Thoracic aorta (tissue), 2 donors: ENCODE measurements around the gene FHIT. TPM values are rescaled to one million over a fixed set of nuclear protein-coding genes. Genes with fewer than 3 reads are reported as not detected.

Source experiments
- ATAC-seq: fragments of 150-250 bp; one replicate; pipeline ENCODE4 v1.8.0; 2017; ENCODE audit warnings: low read depth; ENCODE audit not compliant: insufficient number of reproducible peaks, low FRiP score
- DNase-seq: peaks from one replicate; pipeline ENCODE4 v3.0.0-alpha.2; 2020; ENCODE audit warnings: low spot score
- H3K27ac ChIP-seq, 2 donors: fragments of 200-600 bp; sonication (generic); 1 replicate in 1 of 2; 2 replicates in 1 of 2; pipeline ENCODE4 v1.5.1; 2016; ENCODE audit warnings: mild to moderate bottlenecking in 2 of 2, moderate library complexity in 2 of 2
- H3K27me3 ChIP-seq: fragments of 200-600 bp; sonication (generic); replicated peaks from 2 replicates; pipeline ENCODE4 v1.6.0; 2016; ENCODE audit warnings: mild to moderate bottlenecking; ENCODE audit not compliant: insufficient read depth
- H3K36me3 ChIP-seq: fragments of 200-600 bp; sonication (generic); one replicate; pipeline ENCODE4 v1.5.1; 2016
- H3K4me1 ChIP-seq, 2 donors: fragments of 200-600 bp; sonication (generic); 1 replicate in 1 of 2; 2 replicates in 1 of 2; pipeline versions ENCODE4 v1.5.1 to v1.6.0; 2016; ENCODE audit warnings: low read depth in 2 of 2, mild to moderate bottlenecking in 1 of 2; ENCODE audit not compliant: control insufficient read depth in 1 of 2
- H3K4me3 ChIP-seq: fragments of 200-600 bp; sonication (generic); 2 replicates; pipeline ENCODE4 v1.5.1; 2016; ENCODE audit warnings: mild to moderate bottlenecking
- H3K9me3 ChIP-seq: fragments of 200-600 bp; sonication (generic); 2 replicates; pipeline ENCODE4 v1.5.1; 2016
- CTCF ChIP-seq: fragments of 200-600 bp; sonication (generic); IDR thresholded peaks from one replicate; pipeline ENCODE4 v1.5.1; 2019; ENCODE audit warnings: antibody characterized with exemption
- total RNA-seq, 2 donors: library from RNA; depleted of rRNA; stranded (reverse); fragments of >200 nt; gene quantifications; one replicate each; pipeline versions ENCODE4 v1.1.0 to v1.2.3, GENCODE V29; 2016

FHIT gene
- total RNA-seq, 2 donors from 2014 or later: 2.0 to 2.3 TPM

DNA sequence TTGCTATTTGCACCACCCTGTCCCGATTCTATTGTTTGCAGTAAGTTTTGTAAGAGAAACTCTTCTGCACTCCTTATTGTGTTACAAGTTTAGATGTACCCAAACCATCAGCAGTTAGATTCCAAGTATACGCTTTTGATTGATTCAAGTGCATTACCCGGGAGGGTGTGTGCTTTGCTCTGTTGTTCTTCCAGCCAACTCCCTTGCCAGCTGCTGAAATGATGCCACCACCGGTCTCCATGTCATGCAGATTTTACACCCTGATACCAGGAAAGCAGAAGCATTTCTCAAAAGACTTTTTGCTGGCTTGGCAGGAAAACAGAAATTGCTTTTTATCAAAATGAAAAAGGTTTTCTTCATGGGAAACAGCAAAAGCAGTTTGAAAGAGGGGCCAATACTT lies 1194.8 kb downstream of the FHIT start:
- no peaks in the 10 kb centered on the region for H3K9me3 ChIP-seq
- no peak for ATAC-seq
- no peak for TF ChIP-seq CTCF

DNA sequence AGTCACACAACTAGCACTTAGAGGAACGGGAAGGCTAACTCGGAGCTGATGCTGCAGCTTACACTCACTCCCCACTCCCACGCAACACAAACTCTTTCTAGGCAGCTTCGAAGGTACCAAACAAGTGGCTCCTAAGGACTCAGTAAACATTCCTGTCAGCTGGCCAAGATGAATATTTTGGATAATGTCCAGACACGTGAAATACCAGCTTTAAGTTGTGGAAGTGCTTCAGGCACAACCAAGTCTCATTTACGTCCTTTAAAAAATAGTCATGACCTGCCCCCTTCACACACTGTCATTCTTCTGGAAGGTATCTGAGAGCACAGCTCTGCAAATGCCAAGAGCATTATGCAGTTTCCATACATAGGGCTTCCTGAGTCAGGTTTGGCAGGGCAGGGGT lies 1195.5 kb downstream of the FHIT start:
- H3K27me3 ChIP-seq: no peaks in the 10 kb centered on the region
- ATAC-seq (no peak), DNase-seq (no peak)
- no peak for TF ChIP-seq CTCF
- no peaks in the 10 kb centered on the region for H3K9me3 ChIP-seq
- no peak overlapping the region for H3K27ac ChIP-seq
- no peaks in the 10 kb centered on the region for H3K36me3 ChIP-seq
- no peak overlapping the region for H3K4me3 ChIP-seq
- peaks cover 0 to 4% of the 10 kb centered on the region in 2 donors for H3K4me1 ChIP-seq

More for the DNA sequence above, 1194.8 kb downstream of the FHIT start:
- no peak overlapping the region for H3K4me3 ChIP-seq
- no peaks in the 10 kb centered on the region for H3K27me3 ChIP-seq
- H3K36me3 ChIP-seq: no peaks in the 10 kb centered on the region
- DNase-seq: no peak
- peaks cover 0 to 4% of the 10 kb centered on the region in 2 donors for H3K4me1 ChIP-seq
- H3K27ac ChIP-seq: no peak overlapping the region

DNA sequence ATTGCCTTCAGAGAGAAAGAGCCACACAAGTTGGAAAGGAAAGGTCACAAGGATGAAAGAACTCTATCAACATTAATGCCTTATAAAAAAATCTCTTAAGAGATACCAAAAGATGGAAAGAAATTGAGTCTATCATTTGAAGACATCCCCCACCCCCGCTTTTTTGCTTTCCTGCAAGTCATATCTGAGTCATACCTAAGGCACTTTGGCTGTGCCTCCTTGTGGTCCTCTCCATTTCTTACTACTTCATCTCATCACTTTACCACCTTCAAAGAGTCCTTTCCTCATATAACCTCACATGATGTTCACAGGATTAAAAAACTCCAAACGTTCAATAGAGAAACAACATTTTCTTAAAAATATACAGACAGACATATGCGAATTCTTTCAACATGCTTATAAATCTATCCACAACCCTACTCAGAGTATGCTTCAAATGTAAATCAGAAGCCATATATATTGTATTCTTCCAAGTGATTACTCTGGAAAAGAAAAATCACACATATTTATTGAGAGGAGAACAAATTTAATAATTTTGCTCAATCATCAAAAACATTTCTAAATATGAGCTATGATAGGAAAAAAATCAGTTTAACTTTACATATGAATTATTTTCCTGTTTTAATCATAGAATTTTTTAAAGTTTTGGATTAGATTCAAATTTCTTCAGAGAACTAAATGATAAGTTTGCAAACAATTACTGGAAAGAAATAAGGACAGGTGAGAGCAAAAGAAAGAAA lies 1197.6 kb downstream of the FHIT start:
- Histone ChIP-seq H3K4me3 (no peak overlapping the region), H3K36me3 (no peaks in the 10 kb centered on the region), H3K9me3 (no peaks in the 10 kb centered on the region), H3K4me1 (peaks cover 0 to 4% of the 10 kb centered on the region in 2 donors), H3K27me3 (no peaks in the 10 kb centered on the region), H3K27ac (no peak overlapping the region)
- ATAC-seq: no peak
- DNase-seq: no peak
- TF ChIP-seq CTCF: no peak

DNA sequence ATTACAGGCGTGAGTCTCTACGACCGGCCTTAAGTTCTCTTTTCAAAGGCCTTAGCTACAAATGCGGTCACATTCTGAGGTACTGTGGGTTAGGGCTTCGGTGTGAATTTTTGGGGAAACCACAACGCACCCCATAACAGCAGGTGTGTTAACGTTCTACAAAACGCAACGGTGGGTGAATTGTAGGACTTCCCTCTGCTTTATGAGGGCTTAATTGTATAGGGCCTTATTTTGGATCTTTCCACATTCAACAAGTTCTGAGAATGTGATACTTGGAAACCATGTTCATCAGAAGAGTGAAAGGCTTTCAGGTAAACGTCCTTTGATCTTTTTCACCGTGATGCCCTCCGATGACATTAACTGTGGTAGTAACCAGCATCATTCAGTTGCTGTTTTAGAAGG lies 1202.8 kb downstream of the FHIT start:
- DNase-seq (no peak), ATAC-seq (no peak)
- TF ChIP-seq CTCF: no peak
- H3K9me3 ChIP-seq: no peaks in the 10 kb centered on the region
- H3K36me3 ChIP-seq: no peaks in the 10 kb centered on the region
- no peak overlapping the region for H3K4me3 ChIP-seq
- no peaks in the 10 kb centered on the region for H3K27me3 ChIP-seq
- no peak overlapping the region for H3K27ac ChIP-seq
- no peaks in the 10 kb centered on the region for H3K4me1 ChIP-seq

GRCh38 chr3:60047426-60048200 lies 1203.6 kb downstream of the FHIT start:
- H3K9me3 ChIP-seq: no peaks in the 10 kb centered on the region
- no peak for TF ChIP-seq CTCF
- ATAC-seq: no peak
- no peak for DNase-seq
- H3K4me1 ChIP-seq: no peaks in the 10 kb centered on the region
- H3K4me3 ChIP-seq: no peak overlapping the region
- H3K36me3 ChIP-seq: no peaks in the 10 kb centered on the region
- H3K27ac ChIP-seq: no peak overlapping the region
- H3K27me3 ChIP-seq: no peaks in the 10 kb centered on the region
